NCI-H510A (cell line): Measurements from ENCODE around the gene BAIAP2L2.
"Not testable (repeated sequence)": the region's sequence is repeated elsewhere in the genome, so short reads cannot be mapped to it uniquely, and the experiment has no call there.

ENCODE experiments used
- DNase-seq: peaks from one replicate; lab custom pipeline; 2025; lab: John Stamatoyannopoulos, UW

The BAIAP2L2 gene, protein sequence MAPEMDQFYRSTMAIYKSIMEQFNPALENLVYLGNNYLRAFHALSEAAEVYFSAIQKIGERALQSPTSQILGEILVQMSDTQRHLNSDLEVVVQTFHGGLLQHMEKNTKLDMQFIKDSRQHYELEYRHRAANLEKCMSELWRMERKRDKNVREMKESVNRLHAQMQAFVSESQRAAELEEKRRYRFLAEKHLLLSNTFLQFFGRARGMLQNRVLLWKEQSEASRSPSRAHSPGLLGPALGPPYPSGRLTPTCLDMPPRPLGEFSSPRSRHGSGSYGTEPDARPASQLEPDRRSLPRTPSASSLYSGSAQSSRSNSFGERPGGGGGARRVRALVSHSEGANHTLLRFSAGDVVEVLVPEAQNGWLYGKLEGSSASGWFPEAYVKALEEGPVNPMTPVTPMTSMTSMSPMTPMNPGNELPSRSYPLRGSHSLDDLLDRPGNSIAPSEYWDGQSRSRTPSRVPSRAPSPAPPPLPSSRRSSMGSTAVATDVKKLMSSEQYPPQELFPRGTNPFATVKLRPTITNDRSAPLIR

DNA sequence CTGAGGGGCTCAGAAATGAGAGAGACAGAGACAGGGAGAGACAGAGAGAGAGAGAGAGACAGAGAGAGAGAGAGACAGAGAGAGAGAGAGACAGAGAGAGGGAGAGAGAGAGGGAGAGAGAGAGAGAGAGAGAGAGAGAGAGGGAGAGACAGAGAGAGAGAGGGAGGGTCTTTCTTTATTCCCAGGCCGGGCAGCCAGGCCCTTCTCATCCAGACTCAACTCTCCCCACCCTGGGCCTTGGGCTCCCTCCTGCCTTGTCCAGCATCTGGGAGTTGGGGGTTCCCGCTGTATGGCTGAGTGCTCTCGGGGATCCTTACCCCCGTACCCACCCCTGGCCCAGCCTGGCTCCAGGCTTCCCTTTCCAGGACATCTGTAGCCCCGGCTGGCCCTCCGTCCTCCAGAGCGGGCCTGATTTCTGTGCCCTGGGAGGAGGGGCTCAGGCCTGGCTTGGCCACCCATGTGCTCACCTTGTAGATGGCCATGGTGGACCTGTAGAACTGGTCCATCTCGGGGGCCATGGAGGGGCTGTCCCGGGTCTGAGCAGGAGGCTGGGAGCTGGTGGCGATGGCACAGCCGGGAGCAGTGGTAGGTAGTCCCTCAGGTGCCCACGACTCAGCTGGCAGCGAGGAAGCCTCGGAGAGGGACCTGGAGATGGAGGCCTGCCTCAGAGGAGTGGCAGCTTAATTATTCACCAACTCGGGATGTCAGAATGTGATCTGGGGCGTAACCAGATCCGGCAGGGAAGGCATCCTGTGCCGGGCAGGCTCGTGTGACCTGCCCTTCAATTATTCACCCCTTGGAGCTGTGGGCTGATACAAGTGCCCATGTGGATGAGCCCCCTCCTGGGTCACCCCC, at the start of gene BAIAP2L2:
Gene BAIAP2L2 (minus strand): TSS at position 677 of the 855 bp plus-strand sequence. CDS start 159 bp downstream, at position 518.
- DNase-seq = no peak

DNA sequence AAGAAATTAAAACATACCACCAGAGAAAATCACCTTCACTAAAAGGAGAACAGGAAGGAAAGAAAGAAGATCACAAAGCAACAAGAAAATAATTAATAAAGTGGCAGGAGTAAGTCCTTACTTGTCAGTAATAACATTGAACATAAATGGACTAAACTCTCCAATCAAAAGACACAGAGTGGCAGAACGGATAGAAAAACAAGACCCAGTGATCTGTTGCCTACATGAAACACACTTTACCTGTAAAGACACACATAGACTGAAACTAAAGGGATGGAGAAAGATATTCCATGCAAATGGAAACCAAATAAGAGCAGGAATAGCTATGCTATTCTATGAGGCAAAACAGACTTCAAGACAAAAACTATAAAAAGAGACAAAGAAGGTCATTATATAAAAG, 45.2 kb upstream of the BAIAP2L2 start:
- no peak for DNase-seq

DNA sequence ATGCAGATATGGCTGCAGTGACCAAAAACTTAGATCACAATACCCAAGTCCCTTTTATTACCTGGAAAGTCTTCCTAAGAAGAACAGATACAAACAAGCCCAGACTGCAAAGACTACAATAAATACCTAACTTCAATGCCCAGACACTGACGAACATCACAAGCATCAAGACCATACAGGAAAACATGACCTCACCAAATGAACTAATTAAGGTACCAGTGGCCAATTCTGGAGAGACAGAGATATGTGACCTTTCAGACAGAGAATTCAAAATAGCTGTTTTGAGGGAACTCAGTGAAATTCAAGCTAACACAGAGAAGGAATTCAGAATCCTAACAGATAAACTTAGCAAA, 44.1 kb upstream of the BAIAP2L2 start:
- not testable (repeated sequence) for DNase-seq

DNA sequence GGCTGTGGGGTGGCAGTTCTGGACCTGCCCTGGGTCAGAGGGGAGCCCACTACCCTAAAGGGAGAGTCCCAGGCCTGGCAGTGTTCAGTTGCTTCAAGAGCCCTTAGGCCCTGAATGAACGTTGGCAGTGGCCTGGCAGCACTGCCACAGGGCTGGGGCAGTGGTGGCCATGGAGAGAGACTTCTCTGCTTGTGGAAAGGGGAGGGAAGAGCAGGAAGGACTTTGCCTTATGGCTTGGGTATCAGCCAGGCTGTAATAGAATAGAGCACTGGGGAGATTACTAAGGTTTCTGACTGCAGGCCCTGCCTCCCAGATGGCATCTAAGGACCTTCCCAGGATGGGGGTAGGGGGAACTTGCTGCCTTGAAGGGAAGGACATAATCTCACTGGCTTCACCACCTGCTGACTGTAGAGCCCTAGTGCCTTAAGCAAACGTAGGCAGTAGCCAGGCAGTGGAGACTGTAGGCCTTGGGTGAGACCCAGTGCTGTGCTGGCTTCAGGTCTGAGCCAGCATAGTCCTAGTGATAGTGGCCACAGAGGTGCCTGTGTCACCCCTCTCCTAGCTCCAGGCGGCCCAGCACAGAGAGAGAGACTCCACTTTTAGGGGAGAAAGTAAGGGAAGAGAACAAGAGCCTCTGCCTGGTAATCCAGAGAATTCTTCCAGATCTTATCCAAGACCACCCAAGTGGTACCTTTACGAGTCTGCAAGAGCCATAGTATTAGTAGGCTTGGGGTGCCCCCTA, 43.5 kb upstream of the BAIAP2L2 start:
- no peak for DNase-seq

DNA sequence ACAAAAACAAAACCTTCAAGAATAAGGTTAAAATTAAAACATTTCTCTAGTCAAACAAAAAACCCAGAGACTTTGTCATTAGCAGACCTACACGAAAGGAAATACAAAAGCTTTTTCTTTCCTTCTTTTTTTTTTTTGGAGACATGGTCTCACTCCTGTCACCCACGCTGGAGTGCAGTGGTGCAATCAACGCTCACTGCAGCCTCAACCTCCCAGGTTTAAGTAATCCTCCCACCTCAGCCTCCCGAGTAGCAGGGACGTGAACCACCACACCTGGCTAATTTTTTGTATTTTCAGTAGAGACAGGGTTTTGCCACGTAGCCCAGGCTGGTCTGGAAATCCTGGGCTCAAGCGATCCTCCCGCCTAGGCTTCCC, 40.6 kb upstream of the BAIAP2L2 start:
- no peak for DNase-seq

DNA sequence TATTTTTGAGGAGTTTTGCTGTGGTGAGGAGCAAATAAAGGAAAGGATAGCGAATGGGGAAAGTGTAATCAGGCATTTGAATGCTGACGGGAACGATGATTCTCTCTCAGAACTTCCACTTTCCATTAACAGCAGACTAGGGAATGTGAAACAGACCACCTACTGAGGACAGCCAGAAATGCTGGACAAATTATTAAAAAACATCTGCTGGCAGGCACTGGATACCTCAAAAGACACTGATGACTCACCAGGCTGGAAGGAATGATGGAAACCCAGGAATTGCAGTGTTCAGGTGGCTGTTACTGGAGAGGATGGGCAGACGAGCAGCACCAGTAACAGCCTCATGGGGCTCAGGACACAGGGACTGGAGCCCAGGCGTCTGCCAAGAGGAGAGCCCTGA, 37.8 kb upstream of the BAIAP2L2 start:
- DNase-seq = no peak

DNA sequence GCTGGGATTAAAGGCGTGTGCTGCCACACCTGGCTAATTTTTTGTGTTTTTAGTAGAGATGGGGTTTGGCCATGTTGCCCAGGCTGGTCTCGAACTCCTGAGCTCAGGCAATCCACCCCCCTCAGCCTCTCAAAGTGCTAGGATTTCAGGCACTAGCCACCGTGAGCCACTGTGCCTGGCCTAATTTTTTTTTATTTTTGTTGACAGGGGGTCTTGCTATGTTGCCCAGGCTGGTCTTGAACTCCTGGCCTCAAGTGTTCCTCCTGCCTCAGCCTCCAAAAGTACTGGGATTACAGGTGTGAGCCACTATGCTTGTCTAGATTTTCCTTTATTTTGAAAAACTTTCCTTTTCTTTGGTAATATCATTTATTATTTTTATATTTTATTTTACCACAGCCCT, 35.7 kb upstream of the BAIAP2L2 start:
- not testable (repeated sequence) for DNase-seq

DNA sequence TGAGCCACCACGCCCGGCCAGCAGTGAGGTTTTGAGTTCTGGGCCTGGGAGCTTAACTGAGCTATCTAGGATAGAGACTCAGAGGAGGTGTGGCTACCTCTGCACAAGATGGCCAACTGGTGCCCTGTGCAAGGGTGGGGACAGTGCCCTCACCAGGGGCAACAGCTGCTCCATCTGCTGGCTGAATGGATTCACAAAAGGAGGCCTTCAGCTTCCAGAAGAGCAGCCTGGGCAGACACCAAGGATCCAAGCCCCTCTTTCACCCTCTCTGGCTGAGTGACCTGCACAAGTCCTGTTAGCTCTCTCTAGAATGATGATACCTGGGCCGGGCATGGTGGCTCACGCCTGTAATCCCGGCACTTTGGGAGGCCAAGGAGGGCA, 33.5 kb upstream of the BAIAP2L2 start:
- no peak for DNase-seq

DNA sequence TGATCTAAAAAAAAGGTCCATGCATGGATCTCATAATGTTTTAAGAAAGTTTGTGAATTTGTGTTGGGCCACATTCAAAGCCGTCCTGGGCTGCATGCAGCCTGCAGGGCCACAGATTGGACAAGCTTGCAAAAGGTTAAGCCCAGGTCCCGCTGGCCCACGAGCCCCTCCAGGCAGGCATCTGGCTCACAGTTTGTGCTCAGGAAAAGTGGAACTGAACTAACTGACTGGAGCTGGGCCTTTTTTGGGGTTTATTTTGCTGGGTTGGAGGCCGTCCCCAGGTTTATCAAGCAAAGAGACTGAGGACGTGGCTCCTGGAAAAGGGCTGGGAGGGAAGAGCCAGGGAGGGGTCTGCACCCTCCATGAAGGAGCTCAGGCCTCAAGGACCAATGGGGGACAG, 32.1 kb upstream of the BAIAP2L2 start:
- DNase-seq = no peak

DNA sequence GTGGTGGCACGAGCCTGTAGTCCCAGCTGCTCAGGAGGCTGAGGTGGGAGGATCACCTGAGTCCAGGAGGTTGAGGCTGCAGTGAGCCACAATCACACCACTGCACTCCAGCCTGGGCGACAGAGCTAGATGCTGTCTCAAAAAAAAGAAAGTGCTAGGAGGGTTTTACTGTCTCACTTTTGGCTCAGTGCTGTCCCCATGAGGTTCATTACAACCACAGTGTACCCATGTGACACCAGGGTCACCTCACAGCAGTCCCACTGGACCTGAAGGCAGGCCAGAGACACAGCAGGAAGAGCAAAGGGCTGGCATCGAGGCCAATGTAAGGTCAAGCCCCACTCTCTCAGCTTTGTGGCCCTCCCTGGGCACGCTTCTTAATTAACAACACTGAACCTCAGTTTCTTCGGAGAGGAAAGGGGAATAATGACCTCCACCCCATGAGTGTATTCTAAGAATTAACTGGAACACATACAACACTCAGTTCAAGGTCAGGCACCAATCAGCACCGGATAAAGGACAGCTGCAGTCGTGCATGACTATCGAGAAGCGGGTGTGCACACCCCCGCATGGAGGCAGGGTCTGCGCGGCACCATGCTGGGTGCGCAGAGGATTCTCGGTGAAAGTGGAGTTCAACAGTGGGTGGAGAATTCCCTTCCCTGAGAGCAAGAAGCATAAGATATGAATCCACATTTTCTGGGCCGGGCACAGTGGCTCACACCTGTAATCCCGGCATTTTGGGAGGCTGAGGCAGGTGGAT, 30.9 kb upstream of the BAIAP2L2 start:
- DNase-seq = no peak

DNA sequence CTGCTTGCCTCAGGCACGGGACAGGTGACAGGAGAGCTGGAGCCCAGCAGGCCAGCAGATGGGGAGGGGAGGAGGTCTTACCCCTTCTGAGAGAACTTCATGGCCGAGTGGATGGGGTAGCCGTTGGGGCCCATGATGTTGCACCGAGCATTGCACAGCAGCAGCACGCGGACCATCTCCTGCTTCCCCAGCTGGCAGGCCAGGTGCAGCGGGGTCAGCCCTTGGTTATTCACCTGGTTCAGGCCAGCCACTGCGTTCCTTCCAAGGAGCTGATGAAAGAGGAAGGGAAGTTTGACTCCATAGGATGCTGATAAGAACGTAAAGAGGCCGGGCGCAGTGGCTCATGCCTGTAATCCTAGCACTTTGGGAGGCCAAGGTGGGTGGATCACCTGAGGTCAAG, 29.4 kb upstream of the BAIAP2L2 start:
- no peak for DNase-seq

DNA sequence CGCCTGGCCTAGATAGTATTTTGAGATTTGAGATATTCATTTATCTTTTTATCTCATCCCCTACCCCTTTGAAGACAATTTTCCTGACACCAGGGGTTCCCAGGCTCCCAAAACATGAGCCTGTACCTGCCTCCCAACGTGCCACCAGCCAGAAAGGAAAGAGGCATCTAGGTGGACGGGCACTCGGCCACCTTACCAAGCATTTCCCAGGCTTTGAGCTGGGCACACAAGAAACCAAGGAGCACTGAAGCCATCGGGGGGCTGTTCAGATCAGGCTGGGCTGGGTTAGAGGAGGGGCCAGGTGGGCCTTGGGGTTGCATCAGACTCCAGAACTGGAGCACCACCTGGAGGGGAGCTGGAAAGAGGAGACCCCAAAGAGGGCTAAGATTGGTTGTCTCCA, 28.5 kb upstream of the BAIAP2L2 start:
- DNase-seq = no peak

DNA sequence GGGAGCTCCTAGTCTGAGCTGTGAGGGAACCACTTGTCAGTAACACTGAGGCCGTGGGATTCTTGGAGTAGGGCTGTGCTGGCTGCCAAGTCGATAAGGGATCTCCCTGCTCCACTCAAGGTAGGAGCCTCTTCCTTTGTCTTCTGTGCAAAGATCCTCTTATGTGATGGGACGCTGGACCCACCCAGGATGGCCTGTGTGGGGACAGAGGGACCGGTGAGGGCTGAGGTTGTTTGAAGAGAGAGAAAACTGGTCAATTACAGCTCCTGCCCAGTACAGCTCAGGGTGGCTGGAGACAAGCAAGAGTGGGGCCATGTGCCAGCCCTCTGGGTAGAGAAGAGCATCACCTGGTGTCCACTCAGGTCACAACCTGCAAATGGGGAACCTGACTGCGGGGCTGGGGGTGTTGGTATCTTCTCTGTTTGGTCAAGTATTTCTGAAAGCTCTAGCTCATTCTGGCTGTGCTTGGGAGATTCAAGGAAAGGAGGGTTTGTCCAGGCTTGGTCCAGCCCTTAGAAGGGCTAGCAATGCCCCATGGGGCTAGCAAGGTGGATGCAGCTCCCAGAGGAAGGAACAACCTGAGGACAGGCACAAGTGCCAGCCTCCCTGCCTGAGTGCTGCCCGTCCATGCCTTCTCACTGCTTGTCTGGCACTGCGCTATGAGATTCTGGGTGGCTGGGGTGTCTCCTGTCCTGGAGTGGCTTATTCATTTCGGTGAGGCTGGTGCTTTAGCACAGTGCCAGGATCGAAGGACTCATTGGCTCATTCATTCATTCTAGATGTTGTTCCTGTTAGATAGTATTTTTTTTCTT, 27.6 kb upstream of the BAIAP2L2 start:
- DNase-seq = no peak

DNA sequence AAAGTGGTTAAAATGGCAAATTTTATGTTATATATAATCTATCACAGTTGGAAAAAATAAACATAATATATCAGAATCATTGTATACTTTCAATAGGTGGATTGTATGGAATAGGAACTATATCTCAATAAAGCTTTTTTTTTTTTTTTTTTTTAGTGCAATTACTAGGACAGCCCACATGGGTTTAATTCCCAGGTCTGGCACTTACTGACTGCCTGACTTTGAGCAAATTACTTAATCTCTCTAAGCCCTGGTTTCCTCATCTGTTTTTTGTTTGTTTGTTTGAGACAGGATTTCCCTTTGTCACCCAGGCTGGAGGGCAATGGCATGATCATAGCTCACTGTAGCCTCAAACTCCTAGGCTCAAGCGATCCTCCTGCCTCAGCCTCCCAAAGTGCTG, 26.1 kb upstream of the BAIAP2L2 start:
- no peak for DNase-seq

DNA sequence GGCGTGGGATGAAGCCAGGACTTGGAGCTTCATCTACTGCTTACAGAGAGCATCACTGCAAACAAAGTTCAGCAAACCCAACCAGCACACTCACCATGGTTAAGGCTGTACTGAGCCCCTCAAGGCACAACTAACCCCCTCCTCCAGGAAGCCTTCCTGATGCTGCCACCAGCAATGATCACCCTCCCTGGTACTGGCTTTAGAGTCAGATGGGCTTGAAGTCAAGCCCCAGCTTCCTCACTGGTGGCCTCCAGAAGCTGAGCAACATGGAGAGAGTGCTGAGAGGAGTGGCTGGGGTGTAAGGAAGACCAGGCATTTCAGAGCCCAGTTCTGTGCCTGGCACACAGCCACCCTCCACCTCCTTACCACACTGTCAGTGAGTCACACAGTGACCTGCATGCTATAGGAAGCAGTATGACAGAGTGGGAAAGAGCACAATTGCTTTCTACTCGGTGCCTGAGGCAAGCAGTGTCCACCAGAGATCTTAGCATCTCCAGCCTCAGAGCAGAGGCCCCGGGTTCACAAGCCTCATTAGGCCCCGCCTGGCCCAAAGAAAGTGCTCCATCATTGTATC, 24.7 kb upstream of the BAIAP2L2 start:
- DNase-seq = no peak

DNA sequence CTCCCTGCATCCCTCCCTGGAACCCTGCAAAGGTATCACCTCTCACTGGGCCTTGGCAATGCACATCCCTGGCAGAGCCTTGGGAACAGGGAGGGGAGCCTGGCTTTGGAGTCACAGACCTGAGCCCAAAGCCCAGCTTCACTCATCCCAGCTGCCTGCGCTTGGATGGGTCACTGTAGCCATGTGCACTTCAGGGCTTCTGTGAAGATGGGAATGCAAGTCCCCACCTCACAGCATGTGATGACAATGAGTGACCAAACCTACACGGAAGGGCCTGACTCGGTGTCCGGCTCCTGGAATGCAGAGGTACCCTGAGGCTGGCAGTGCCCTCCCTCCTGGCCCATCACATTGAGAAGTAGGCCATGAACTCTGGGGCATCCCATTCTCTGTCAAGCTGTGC, 22.8 kb upstream of the BAIAP2L2 start:
- DNase-seq = no peak

DNA sequence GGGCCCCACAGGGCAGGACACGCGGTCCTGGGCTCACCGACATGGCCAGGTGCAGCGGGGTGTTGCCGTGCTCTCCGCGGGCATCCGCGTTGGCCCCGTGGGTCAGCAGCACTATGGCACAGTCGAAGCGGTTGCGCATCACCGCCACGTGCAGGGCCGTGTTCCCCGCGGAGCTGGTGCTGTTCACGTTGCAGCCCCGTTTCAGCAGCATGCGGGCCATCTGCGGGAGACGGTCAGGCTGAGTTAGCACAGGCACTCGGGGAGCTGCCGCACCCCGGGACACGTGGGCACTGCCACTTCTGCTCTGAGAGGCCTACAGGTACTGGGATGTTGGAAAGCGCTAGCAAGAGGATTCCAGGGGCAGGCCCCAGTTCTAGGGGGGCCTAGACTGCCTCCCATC, 22.3 kb upstream of the BAIAP2L2 start:
- DNase-seq = no peak

DNA sequence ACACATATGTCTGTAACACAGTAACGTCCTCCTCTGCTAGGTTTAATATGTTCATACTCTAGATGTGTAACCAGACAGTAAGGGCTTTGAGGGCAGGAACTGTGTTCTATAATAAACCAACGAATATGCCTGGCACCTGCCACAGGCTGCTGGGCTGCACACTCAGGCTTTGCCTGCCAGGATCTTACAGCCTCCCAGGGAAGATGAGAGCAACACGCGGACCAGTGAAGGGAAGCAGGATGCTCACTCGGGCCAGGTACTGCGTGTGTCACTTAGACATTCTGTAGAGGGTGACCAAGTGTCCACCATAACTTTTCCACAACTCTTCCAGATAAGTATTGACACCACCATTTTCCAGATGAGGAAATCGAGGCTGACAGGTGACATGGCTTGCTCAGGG, 21.7 kb upstream of the BAIAP2L2 start:
- no peak for DNase-seq

DNA sequence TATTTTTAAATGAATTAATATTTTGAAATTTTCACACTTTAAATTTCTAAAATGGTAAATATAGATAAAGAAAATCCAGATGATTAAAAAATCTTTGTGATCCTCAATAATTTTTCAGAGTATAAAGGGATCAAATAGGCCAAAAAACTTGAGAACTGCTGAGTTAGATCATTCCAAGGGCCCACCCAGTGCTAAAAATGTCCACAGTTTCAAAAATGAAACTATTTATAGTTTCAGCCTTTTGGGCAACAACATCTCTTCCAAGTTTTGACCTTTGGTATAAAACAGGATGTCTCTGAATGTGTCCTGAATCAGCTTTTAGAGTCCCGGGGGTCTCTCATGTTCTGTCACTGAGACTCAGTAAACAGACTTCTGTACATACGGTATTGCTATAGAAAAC, 20.9 kb upstream of the BAIAP2L2 start:
- DNase-seq = no peak

DNA sequence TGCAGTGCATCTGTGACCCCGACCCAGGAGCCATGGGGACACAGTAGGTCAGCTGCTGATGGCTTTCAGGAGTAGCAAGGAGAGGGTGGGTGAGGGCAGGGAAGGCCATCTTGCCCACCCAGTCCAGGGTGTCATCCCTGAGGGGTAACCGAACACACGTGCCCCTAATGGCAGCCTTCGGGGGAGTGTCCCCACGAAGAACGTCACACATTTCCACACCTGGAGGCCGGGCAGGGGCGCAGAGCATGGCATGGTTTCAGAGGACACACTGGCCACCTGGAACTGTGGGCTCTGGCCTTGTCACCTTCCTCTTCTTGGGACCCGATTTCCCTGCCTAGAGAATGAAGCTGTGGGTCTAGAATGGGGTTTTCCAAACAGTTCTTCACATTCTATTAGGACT, 19.4 kb upstream of the BAIAP2L2 start:
- no peak for DNase-seq

DNA sequence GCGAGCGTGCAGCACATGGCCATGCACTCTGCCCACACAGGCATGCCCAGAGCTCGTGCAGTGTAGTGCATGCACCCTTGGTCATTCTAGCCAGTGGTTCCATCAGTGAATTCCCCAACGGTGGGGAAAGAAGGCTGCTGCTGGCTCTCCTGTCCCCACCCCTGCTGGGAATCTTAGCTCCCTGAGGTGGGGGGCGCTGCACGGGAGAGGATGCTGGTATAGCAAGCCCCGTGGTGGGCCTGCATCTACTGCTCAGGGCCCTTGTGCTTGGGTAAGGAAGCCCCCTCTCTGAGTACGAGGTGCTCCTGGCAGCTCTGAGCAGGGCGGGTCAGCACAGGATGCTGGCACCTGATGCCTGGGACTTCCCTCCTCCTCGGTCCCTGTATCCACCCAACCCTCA, 18.5 kb upstream of the BAIAP2L2 start:
- DNase-seq = no peak
